Mesothelial cell of epicardium (in vitro differentiated cells): ENCODE results near the gene PNPLA7. TPM values are rescaled to one million over a fixed set of nuclear protein-coding genes. Genes with fewer than 3 reads are reported as not detected.

Experiments
- DNase-seq, 2 experiments: peaks; one replicate each; pipeline ENCODE4 v3.0.0; 2021; ENCODE audit warnings: low spot score in 2 of 2; ENCODE audit not compliant: unreplicated experiment in 2 of 2
- H3K27ac Mint-ChIP-seq: 2 replicates; pipeline ENCODE4 v1.8.0; 2021; ENCODE audit warnings: mixed read lengths
- H3K27me3 Mint-ChIP-seq: 2 replicates; pipeline ENCODE4 v1.8.0; 2021; ENCODE audit warnings: low read depth, mixed read lengths
- H3K36me3 Mint-ChIP-seq: 2 replicates; pipeline ENCODE4 v1.8.0; 2021; ENCODE audit warnings: mixed read lengths
- H3K4me1 Mint-ChIP-seq: 2 replicates; pipeline ENCODE4 v1.8.0; 2021; ENCODE audit warnings: mixed read lengths
- H3K4me3 Mint-ChIP-seq: 2 replicates; pipeline ENCODE4 v1.8.0; 2021; ENCODE audit warnings: mild to moderate bottlenecking, moderate library complexity, mixed read lengths
- H3K9me3 Mint-ChIP-seq: 2 replicates; pipeline ENCODE4 v1.8.0; 2021; ENCODE audit warnings: mixed read lengths
- CTCF ChIP-seq: fragments of 200-600 bp; sonication (generic); IDR thresholded peaks from one replicate; pipeline ENCODE4 v1.5.0; 2021; ENCODE audit warnings: antibody characterized with exemption; ENCODE audit not compliant: unreplicated experiment
- total RNA-seq: library from RNA; stranded (reverse); gene quantifications from 3 replicates; pipeline ENCODE4 v1.2.1, GENCODE V29; 2021

The PNPLA7 gene
- total RNA-seq, 1 donor from 2014 or later, result 5.7 TPM

GRCh38 chr9:137493364-137494103, 56.7 kb downstream of the PNPLA7 start:
- Mint-ChIP-seq H3K27me3 (no peaks in the 10 kb centered on the region), H3K4me3 (no peak overlapping the region), H3K36me3 (no peaks in the 10 kb centered on the region), H3K4me1 (no peaks in the 10 kb centered on the region), H3K9me3 (no peaks in the 10 kb centered on the region), H3K27ac (no peak overlapping the region)
- no peak for TF ChIP-seq CTCF
- DNase-seq, result no peak

GRCh38 chr9:137492464-137493363, 57.5 kb downstream of the PNPLA7 start:
- no peak overlapping the region for H3K27ac Mint-ChIP-seq
- H3K36me3 Mint-ChIP-seq, result no peaks in the 10 kb centered on the region
- no peak for TF ChIP-seq CTCF
- H3K9me3 Mint-ChIP-seq, result no peaks in the 10 kb centered on the region
- H3K27me3 Mint-ChIP-seq, result no peaks in the 10 kb centered on the region
- no peak overlapping the region for H3K4me3 Mint-ChIP-seq
- H3K4me1 Mint-ChIP-seq, result peaks cover 5% of the 10 kb centered on the region
- DNase-seq, result no peak

GRCh38 chr9:137491735-137492432, 58.3 kb downstream of the PNPLA7 start:
- H3K27ac Mint-ChIP-seq, result no peak overlapping the region
- peaks cover 8% of the 10 kb centered on the region for H3K4me1 Mint-ChIP-seq
- no peak for TF ChIP-seq CTCF
- no peak for DNase-seq
- no peaks in the 10 kb centered on the region for H3K27me3 Mint-ChIP-seq
- H3K4me3 Mint-ChIP-seq, result no peak overlapping the region
- no peaks in the 10 kb centered on the region for H3K36me3 Mint-ChIP-seq
- no peaks in the 10 kb centered on the region for H3K9me3 Mint-ChIP-seq

- H3K9me3 Mint-ChIP-seq, result no peaks in the 10 kb centered on the region
- peaks cover 8% of the 10 kb centered on the region for H3K4me1 Mint-ChIP-seq
- H3K27me3 Mint-ChIP-seq, result no peaks in the 10 kb centered on the region
- no peak overlapping the region for H3K27ac Mint-ChIP-seq
- DNase-seq, result no peak
- H3K4me3 Mint-ChIP-seq, result no peak overlapping the region
- no peak for TF ChIP-seq CTCF
- H3K36me3 Mint-ChIP-seq, result no peaks in the 10 kb centered on the region
These were observed 59.5 kb downstream of the PNPLA7 start for GRCh38 chr9:137490532-137491186.

- peaks cover 8% of the 10 kb centered on the region for H3K4me1 Mint-ChIP-seq
- DNase-seq, result no peak
- no peak for TF ChIP-seq CTCF
- no peak overlapping the region for H3K4me3 Mint-ChIP-seq
- H3K27me3 Mint-ChIP-seq, result no peaks in the 10 kb centered on the region
- H3K36me3 Mint-ChIP-seq, result no peaks in the 10 kb centered on the region
- no peak overlapping the region for H3K27ac Mint-ChIP-seq
- H3K9me3 Mint-ChIP-seq, result no peaks in the 10 kb centered on the region
These were observed 61.3 kb downstream of the PNPLA7 start for GRCh38 chr9:137488906-137489305.
